HG03108 (cell line): ENCODE results near the gene PLCH2.
"Not testable (repeated sequence)": the region's sequence is repeated elsewhere in the genome, so short reads cannot be mapped to it uniquely, and the experiment has no call there.

Experiments
- ATAC-seq: cut with Tn5 transposase; IDR thresholded peaks from one replicate; pipeline ENCODE4 v1.9.1; 2021; ENCODE audit warnings: moderate library complexity; ENCODE audit not compliant: unreplicated experiment

Gene PLCH2

DNA sequence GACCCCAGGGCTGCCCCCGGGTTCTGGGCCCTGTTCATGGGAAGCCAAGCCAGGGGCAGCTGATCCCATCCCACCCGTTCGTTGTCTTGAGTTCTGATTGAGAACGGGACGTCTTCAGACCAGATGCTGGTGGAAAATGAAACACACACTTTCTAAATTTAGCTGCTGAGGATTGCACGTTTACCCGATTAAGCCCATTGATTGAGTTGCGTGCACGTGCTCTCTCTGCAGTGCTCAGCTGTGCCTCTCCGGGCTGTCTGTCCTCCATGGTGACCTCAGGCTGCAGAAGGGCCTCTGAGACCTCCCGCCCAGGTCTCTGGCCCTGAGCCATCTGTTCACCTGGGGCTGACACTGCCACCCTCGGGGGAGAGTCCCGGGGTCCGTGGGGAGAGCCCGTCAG is 36.7 kb upstream of the PLCH2 start:
- no peak for ATAC-seq

GRCh38 chr1:2440346-2440745 is 35.7 kb upstream of the PLCH2 start:
- ATAC-seq = not testable (repeated sequence)

GRCh38 chr1:2441746-2442145 is 34.3 kb upstream of the PLCH2 start:
- no peak for ATAC-seq

DNA sequence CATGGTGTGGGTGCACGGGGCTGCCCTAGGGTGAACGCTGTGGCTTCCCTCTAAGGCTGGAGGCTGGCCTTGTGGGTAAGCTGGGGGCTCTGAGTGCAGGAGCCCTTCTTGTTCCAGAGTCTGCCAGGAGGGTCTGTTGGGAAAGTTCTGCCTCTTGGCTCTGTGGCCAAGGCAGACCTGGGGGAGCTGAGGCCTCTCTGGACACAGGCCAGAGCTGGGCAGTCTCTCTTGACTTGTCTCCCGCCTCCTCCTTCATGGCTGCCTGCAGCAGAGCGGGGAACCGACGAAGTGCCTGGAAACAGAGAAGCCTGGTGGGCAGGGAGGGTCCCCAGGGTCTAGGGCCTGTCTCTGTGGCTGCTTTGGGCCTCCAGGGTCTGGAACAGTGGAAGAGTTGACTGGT is 33.4 kb upstream of the PLCH2 start:
- no peak for ATAC-seq

DNA sequence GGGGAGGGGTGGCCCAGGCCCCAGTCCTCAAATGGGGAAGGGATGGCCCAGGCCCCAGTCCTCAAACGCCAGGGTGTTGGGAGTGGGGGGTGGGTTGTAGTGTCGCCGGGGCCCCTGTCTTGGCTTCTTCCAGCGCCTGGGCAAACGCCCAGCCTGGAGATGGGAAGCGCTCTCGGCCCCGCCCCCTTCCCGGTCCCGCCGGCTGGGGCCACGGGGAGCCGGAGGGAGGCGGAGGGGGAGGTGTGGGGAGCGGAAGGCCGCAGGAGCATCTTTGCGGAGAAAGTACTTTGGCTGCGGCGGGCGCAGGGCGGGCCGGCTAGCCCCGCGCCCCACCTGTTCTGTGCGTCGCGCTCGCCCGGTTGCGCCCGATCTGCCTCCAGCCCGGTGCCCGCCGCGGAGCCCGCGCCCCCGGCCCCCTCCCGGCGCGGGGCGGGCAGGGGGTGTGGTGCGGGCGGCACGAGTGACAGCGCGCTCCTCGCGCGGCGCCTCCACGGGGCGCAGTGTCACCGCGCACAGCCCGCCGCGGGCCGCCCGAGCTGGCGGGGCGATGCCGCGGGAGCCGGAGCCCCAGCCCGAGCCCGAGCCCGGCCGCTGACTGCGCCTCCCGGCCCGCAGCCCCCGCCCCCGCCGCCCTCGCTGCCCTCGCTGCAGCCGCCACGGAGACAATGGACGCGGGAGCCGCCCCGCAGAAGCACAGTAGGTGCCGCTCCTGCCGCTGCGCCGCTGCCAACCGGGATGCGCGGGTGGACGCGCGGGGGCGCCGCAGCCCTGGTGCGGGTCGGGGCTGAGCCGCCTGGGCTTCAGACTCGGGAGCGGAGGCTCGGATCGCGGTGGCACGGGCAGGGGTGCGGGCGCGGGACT is 32.6 kb upstream of the PLCH2 start:
- no peak for ATAC-seq

GRCh38 chr1:2444138-2444591 is 31.9 kb upstream of the PLCH2 start:
- ATAC-seq = no peak

GRCh38 chr1:2445162-2445822 is 30.8 kb upstream of the PLCH2 start:
- no peak for ATAC-seq

DNA sequence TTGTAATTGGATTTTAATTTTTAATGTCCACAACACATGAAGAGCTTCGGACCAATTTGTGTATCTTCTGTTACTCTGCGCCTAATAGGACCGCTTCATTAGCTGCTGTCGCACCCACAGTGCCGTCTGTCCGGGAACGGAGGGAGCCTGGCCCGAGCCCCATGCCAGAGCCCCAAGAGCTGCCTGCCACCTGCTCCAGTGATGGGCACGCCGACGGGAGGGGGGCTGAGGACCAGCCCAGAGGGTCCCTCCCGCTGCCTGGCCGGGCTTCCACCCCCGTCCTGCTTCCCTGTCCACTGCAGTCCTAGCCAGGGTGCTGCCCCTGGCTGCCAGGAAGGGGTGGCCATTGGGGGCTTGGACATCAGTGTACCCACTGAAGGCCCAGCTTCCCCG is 30.3 kb upstream of the PLCH2 start:
- no peak for ATAC-seq

DNA sequence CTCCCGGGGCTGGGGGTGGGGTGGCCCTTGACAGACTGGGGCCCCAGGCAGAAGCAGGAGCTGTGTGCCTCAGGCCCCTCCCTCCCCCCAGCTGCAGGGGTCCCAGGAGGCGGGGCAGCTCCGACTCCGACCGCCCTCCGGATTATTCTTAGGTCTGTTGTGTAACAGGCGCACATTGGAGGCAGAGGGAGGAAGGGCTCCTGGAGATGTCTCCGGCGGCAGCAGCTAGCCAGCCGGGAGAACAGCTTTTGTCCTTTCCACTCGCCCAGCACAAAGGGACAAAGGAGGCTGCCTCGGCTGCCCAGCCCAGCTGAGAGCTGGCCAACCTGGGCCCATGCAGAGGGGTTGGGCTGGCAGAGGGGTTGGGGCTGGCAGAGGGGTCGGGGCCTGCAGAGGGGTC is 29.7 kb upstream of the PLCH2 start:
- no peak for ATAC-seq

- no peak for ATAC-seq
Observed at GRCh38 chr1:2446861-2447260, 29.2 kb upstream of the PLCH2 start.

DNA sequence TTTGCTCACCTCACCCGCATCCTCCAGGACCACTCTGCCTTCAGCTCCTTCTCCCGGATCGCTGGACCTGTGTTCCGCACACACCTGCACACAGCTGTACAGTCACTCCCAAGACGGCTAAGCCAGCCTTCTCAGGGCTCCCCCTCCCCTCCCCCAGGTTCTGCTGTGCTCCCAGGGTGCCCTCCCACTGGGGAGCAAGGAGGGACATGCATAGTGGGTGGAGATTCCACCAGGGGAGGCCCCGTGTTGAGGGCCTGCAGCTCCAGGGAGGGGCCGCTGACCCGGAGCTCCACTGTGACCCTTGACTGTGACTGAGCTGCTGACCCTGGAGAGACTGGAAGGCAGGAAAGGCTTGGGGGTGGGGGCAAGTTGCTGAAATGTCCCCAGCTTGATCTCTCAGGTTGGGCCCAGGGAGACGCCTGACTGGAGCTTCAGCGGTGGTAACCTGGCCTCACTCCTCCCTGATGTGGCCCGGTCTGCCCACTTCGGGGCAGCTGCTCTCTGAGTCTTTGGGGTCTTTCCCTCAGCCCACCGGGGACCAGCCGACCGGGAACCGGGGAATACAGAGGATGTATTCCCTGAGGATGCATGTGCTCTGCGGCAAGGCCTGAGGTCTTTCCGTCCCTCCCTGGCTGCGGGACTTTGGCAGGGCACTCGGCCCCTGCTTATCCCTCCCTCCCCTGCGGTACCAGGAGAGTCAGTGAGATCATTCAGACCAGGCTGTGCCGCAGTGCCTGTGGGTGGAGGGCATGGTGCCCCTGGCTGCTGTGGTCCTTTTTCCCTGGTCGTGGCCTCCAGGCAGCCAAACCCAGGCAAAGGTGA is 28.6 kb upstream of the PLCH2 start:
- ATAC-seq = no peak

DNA sequence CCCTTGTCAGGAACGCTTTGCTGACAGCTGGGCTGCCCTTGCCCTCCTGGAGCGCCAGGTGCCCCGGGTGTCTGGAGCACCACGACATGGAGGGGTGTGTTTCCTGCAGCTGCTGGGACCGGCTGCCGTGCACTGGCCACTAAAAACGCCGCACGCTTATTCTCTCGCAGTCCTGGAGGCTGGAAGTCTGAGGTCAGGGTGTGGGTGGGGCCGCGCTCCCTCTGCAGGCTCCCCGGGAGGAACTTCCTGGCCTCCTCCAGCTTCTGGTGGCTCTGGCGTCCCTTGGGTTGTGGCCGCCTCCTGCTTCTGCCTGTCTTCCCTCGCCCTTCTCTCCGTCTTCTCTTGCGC is 28.0 kb upstream of the PLCH2 start:
- ATAC-seq = no peak

DNA sequence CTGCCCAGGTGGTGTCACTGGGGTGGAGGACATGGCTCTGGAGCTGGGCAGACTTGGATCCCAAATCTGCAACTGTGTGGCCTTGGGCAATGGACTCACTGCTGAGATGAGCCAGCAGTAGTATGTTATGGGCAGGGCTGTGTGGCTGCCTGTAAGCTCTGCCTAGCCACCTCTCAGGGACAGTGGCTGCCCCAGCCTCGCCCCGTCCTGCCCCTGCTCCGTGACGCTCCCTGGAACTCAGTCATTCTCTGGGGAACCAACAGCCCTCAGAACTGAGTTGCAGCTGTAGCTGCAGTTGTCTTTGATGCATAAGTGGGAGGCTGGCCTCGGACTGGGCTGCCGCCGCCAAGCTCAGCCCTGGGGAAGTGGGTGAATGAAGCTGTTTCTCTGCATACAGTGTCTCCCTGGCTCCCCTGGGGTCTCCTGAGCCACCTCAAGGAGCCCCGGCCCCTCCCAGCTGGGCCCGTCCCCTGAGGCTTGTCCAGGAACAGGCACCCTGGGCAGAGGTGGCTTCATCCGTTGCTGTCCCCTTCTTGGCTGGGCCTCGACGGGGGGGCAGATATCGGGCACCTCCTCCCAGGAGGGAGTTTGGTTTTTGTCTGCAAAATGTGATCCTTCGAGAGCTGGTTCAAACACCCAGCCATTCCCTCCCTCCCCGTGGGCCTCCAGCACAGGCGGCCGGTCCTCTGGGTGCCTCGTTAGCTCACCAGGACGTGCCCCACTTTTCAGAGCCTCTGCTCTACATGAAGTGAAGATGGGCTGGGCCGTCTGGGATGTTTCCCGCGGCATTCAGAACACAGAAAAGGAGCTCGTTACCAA is 26.2 kb upstream of the PLCH2 start:
- ATAC-seq = no peak

DNA sequence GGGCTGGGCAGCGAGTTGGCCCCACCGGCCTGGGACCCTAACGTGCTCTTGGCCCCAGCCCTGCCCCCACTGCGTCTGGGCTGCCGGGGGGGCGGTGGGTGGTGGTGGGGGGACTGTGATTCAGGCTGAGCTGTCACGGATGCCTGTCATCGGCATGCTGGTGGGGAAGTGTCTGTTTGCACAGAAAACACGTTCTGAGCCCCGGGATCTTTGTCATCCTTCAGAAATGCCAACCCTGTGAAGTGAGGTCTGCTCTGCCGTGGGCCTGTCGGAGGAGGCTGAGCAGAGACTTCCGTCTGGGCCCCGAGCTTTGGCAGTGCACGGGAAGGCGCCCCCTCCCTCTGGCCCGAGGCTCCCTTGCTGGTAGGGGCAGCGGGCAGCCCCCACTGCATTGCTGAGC is 24.3 kb upstream of the PLCH2 start:
- no peak for ATAC-seq

GRCh38 chr1:2452201-2452931 is 23.7 kb upstream of the PLCH2 start:
- no peak for ATAC-seq

GRCh38 chr1:2452932-2453315 is 23.2 kb upstream of the PLCH2 start:
- no peak for ATAC-seq

GRCh38 chr1:2454227-2454626 is 21.9 kb upstream of the PLCH2 start:
- ATAC-seq = no peak

GRCh38 chr1:2455757-2456156 is 20.3 kb upstream of the PLCH2 start:
- ATAC-seq = no peak

GRCh38 chr1:2457444-2457843 is 18.6 kb upstream of the PLCH2 start:
- ATAC-seq = no peak

- ATAC-seq = no peak
Observed at GRCh38 chr1:2458687-2459086, 17.4 kb upstream of the PLCH2 start.
